ENCODE results near the gene NISCH. TPM values are rescaled to one million over a fixed set of nuclear protein-coding genes. Genes with fewer than 3 reads are reported as not detected.

Gene NISCH
- total and polyA plus RNA-seq, 2 donors (not counting 3 experiments of a cell fraction or from before 2014, with no cell fraction given), result 156 to 178 TPM

GRCh38 chr3:52525680-52526561, 70.5 kb downstream of the NISCH start:
- H3K79me2 ChIP-seq (ENCODE audit: control insufficient read depth, insufficient read depth, low read length), result peaks cover 16% of the 10 kb centered on the region
- no peak overlapping the region for H3K4me2 ChIP-seq (ENCODE audit: insufficient read depth, low read length)
- peaks cover 19% of the 10 kb centered on the region for H3K4me1 ChIP-seq (ENCODE audit: control insufficient read depth, extremely low read depth, insufficient read depth, low read length)
- no peak for DNase-seq (ENCODE audit: low read depth, low spot score)
- H3K9me1 ChIP-seq (replicated peaks; ENCODE audit: control insufficient read depth, extremely low read depth, insufficient read depth, low read length), result no peaks in the 10 kb centered on the region
- intact Hi-C loops (cut with micrococcal nuclease) (loop anchor here (1.0 kb wide), 1 partner anchor 35 kb away; no protein-coding TSS in a partner anchor), dilution Hi-C loops (cut with MboI; ENCODE audit: extremely low pct_ligation_motif_present, low sequenced_read_pairs) (no loop called here)
- FAIRE-seq, result peak; percentile 55
- H3K9ac ChIP-seq (replicated peaks; ENCODE audit: extremely low read depth, insufficient read depth, low read length), result no peak overlapping the region
- H3K27ac ChIP-seq (ENCODE audit: insufficient read depth, low read depth, low read length), result no peak overlapping the region
- H3K4me3 ChIP-seq (replicated peaks in 1 of 3; ENCODE audit: insufficient read depth in 1 of 3, low read depth in 1 of 3, low read length in 3 of 3), result no peak overlapping the region
- H3K36me3 ChIP-seq (ENCODE audit: control insufficient read depth in 2 of 2, extremely low read depth in 1 of 2, insufficient read depth in 2 of 2, low read length in 2 of 2), result peaks cover 19 to 62% of the 10 kb centered on the region in 2 experiments
- BruUV-seq (replicated peaks), result no TSS peak
- POLR2A ChIA-PET, result interaction anchor here (1.4 kb wide), 1 partner anchor 17 kb away, joined by 3 read pairs; no protein-coding TSS in a partner anchor
- no peaks in the 10 kb centered on the region for H3K9me3 ChIP-seq (replicated peaks; ENCODE audit: control insufficient read depth, insufficient read depth, low read length)
- H3K27me3 ChIP-seq (ENCODE audit: control insufficient read depth in 2 of 2, insufficient read depth in 2 of 2, low read length in 2 of 2), result no peaks in the 10 kb centered on the region
- TF ChIP-seq POLR2A (IDR thresholded peaks at IDR 0.05; ENCODE audit: low read depth, low read length), result peak; percentile 68
- no peak for TF ChIP-seq MAX (IDR thresholded peaks at IDR 0.05; ENCODE audit: insufficient read depth, insufficient read length)
- peak; percentile 8 for TF ChIP-seq POLR2AphosphoS5 (IDR thresholded peaks at IDR 0.05; ENCODE audit: insufficient read depth, low read depth, low read length)
- no peak for TF ChIP-seq MYC (IDR thresholded peaks at IDR 0.05; ENCODE audit: low read depth, low read length)
- TF ChIP-seq FOS (IDR thresholded peaks at IDR 0.05; ENCODE audit: borderline replicate concordance, insufficient read depth, low read length), result no peak
- no peak for TF ChIP-seq GATA2 (IDR thresholded peaks at IDR 0.05; ENCODE audit: insufficient read depth, insufficient read length, low read depth, low read length)
- no peak overlapping the region for H2AFZ ChIP-seq (ENCODE audit: low read depth, low read length)
- H4K20me1 ChIP-seq (replicated peaks; ENCODE audit: control insufficient read depth, extremely low read depth, insufficient read depth, low read length), result no peaks in the 10 kb centered on the region
- CTCF ChIA-PET, result interaction anchor here (1.1 to 1.5 kb wide), 5 partner anchors 10 to 55 kb away, joined by 3 to 6 read pairs (median 3); partner anchors contain the start of gene UQCC5

Measured in endothelial cell of umbilical vein (primary cell).